PC-9 (cell line): Measurements from ENCODE around the gene PARM1.

ENCODE experiments used
- EZH2 ChIP-seq: fragments of 200-600 bp; sonication (generic); IDR thresholded peaks from 2 replicates; pipeline ENCODE4 v1.8.0; 2017; ENCODE audit warnings: antibody characterized with exemption, low read depth
- TF ChIP-seq, protein P1 (sequence below): fragments of 200-600 bp; sonication (generic); conservative IDR thresholded peaks from 2 replicates; pipeline ENCODE4 v1.6.1; 2017; ENCODE audit warnings: mixed run types, antibody characterized with exemption, mild to moderate bottlenecking, moderate library complexity

GRCh38 chr4:74942251-74942917 lies 9.5 kb downstream of the PARM1 start:
- TF ChIP-seq, protein P1, sequence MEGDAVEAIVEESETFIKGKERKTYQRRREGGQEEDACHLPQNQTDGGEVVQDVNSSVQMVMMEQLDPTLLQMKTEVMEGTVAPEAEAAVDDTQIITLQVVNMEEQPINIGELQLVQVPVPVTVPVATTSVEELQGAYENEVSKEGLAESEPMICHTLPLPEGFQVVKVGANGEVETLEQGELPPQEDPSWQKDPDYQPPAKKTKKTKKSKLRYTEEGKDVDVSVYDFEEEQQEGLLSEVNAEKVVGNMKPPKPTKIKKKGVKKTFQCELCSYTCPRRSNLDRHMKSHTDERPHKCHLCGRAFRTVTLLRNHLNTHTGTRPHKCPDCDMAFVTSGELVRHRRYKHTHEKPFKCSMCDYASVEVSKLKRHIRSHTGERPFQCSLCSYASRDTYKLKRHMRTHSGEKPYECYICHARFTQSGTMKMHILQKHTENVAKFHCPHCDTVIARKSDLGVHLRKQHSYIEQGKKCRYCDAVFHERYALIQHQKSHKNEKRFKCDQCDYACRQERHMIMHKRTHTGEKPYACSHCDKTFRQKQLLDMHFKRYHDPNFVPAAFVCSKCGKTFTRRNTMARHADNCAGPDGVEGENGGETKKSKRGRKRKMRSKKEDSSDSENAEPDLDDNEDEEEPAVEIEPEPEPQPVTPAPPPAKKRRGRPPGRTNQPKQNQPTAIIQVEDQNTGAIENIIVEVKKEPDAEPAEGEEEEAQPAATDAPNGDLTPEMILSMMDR: no peak
- TF ChIP-seq EZH2: no peak
